Sigmoid colon (tissue), 7 donors: ENCODE data around the gene SEMA4C. TPM values are rescaled to one million over a fixed set of nuclear protein-coding genes. Genes with fewer than 3 reads are reported as not detected.

ENCODE experiments used
- DNase-seq: peaks from one replicate; pipeline ENCODE4 v3.0.0-alpha.2; 2019
- H3K27ac ChIP-seq, 4 donors: fragments of 200-600 bp; sonication (generic); one replicate each; pipeline ENCODE4 v1.5.1; 2016 to 2019; ENCODE audit warnings: mild to moderate bottlenecking in 1 of 4
- H3K27me3 ChIP-seq, 3 donors: fragments of 200-600 bp; sonication (generic); one replicate each; pipeline ENCODE4 v1.5.1; 2019; ENCODE audit warnings: mild to moderate bottlenecking in 1 of 3
- H3K36me3 ChIP-seq, 4 donors: fragments of 200-600 bp; sonication (generic); one replicate each; pipeline ENCODE4 v1.5.1; 2016 to 2019
- H3K4me1 ChIP-seq, 4 donors: fragments of 200-600 bp; sonication (generic); one replicate each; pipeline ENCODE4 v1.5.1; 2017 to 2019
- H3K4me3 ChIP-seq, 4 donors: fragments of 200-600 bp; sonication (generic); one replicate each; pipeline ENCODE4 v1.5.1; 2017 to 2019; ENCODE audit warnings: mild to moderate bottlenecking in 2 of 4, moderate library complexity in 1 of 4
- H3K9me3 ChIP-seq, 4 donors: fragments of 200-600 bp in 3 of 4; sonication (generic) in 3 of 4; one replicate each; pipeline versions ENCODE4 v1.5.1 to v1.6.1; 2013 to 2019
- CTCF ChIP-seq, 4 experiments: fragments of 450-650 bp in 3 of 4; fragments of 200-600 bp in 1 of 4; IDR thresholded peaks; one replicate each; pipeline ENCODE4 v1.5.1; 2016 to 2019; ENCODE audit warnings: antibody characterized with exemption in 4 of 4, mild to moderate bottlenecking in 3 of 4, moderate library complexity in 2 of 4
- EP300 ChIP-seq, 4 donors: sonication (generic); formaldehyde crosslinking; IDR thresholded peaks; one replicate each; pipeline ENCODE4 v1.6.1; 2017; ENCODE audit warnings: antibody characterized with exemption in 4 of 4
- POLR2A ChIP-seq, 2 donors: fragments of 450-650 bp; IDR thresholded peaks; one replicate each; pipeline ENCODE4 v1.6.1; 2016; ENCODE audit warnings: antibody characterized with exemption in 2 of 2, mild to moderate bottlenecking in 2 of 2, moderate library complexity in 2 of 2
- POLR2AphosphoS5 ChIP-seq, 4 donors: sonication (generic); formaldehyde crosslinking; IDR thresholded peaks; one replicate each; pipeline ENCODE4 v1.6.1; 2017; ENCODE audit warnings: antibody characterized with exemption in 4 of 4
- WGBS, 2 donors: extraction: QIAGEN DNeasy Blood & Tissue Kit; methylation state at CpG; one replicate each; pipeline ENCODE4 v1.1.7; 2013; 5-methylcytosine and 5-hydroxymethylcytosine counted together
- intact Hi-C: fragments of 100-400 bp; cut with DNase I; formaldehyde crosslinking; loops from one replicate; pipeline ENCODE4 v1.15.1; 2023
- polyA plus RNA-seq, 3 donors: library from polyadenylated mRNA; stranded (reverse); fragments of 200-250 nt; gene quantifications; one replicate each; pipeline ENCODE4 v1.2.3, GENCODE V29; 2013
- total RNA-seq, 4 donors: library from RNA; depleted of rRNA; stranded (reverse); fragments of >200 nt; gene quantifications; one replicate each; pipeline ENCODE4 v1.1.0, GENCODE V29; 2016
- donor health status: healthy with polysubstance abuse.
- donor health status: Bipolar disorder and iron deficiency.
- donor health status: healthy.

The SEMA4C gene
- total and polyA plus RNA-seq, 7 donors: 3.6 to 90.1 (median 57.1) TPM

- 87 to 93% methylated on average over 8 of the region's 8 CpGs for WGBS, 2 donors
- TF ChIP-seq POLR2AphosphoS5 (IDR thresholded peaks at IDR 0.05) (no peak), CTCF (IDR thresholded peaks at IDR 0.05) (no peak), POLR2A (IDR thresholded peaks at IDR 0.05) (no peak), EP300 (IDR thresholded peaks at IDR 0.05) (no peak)
- intact Hi-C loops: no loop called here
- no peak for DNase-seq
- Histone ChIP-seq H3K27me3 (no peaks in the 10 kb centered on the region), H3K36me3 (no peaks in the 10 kb centered on the region), H3K4me1 (peaks cover 0 to 32% (median 23%) of the 10 kb centered on the region in 4 donors), H3K4me3 (no peak overlapping the region), H3K9me3 (no peaks in the 10 kb centered on the region), H3K27ac (no peak overlapping the region)
These were observed 13.0 kb upstream of the SEMA4C start for GRCh38 chr2:96882906-96883305.

DNA sequence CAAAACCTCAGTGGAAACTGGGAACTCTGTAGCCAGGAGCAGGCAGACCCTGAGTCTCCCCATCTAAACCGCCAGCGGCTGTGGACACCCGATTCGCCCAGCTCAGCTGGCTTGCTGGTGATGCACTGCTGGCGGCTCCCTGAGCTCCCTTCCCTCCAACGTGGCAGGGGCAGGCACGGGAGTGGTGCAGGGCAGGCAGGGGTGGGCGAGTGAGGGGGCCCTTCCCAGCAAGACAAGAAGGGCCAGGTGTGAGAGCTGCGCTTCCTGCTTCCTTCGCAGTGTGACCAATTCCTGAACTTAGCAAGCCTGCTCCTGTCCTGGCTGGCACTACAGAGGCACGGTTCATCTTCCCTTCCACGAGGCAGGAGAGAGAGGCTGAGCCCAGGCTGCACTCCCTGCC lies 12.3 kb upstream of the SEMA4C start:
- H3K9me3 ChIP-seq: no peaks in the 10 kb centered on the region
- H3K4me3 ChIP-seq: no peak overlapping the region
- peaks cover 0 to 26% (median 16%) of the 10 kb centered on the region in 4 donors for H3K4me1 ChIP-seq
- no peaks in the 10 kb centered on the region for H3K36me3 ChIP-seq
- H3K27me3 ChIP-seq: no peaks in the 10 kb centered on the region
- no peak for TF ChIP-seq POLR2AphosphoS5 (IDR thresholded peaks at IDR 0.05)
- TF ChIP-seq CTCF (IDR thresholded peaks at IDR 0.05): no peak
- no peak for TF ChIP-seq EP300 (IDR thresholded peaks at IDR 0.05)
- no peak for TF ChIP-seq POLR2A (IDR thresholded peaks at IDR 0.05)
- intact Hi-C loops: no loop called here
- H3K27ac ChIP-seq: no peak overlapping the region
- DNase-seq: no peak
- 76 to 84% methylated on average over 12 of the region's 12 CpGs for WGBS, 2 donors

DNA sequence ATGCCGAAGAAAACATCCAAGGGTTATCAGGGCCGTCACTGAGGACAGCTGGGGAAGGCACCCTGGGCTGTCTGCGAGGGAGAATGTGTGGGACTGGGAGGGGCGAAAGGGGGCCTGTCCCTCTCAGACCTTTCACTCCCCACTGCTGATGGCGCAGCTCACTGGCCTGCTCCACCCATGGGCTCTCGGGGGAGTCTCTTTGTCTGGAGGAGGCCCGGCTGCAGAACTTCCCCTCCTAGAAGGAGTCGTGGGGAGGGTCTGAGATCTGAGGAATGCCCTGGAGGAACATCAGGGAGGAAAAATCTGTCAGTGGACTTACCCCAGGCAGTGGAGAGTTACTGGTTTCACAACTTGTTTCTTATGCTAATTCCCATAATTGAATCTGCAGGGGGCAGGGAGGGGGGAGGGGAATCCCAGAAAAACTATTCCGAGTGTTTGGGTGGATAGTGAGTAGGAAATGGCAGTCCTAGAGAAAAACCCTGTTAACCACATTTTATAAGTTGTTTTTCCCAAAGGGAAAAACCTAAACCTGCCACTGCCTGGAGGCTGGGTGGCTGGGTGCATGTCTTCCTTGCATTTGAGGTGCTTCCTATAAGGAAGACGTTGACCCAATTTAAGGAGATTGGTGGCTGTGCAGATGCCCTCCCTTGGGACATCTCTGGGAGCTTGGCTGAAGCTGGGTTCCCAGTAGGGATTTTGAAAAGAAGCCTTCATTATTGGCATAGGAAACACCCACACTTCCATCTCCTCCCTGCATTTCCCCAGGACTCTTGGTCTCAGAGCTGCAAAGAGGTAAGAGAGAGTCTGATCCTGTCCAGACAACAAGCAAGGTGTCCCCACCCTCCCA lies 11.7 kb upstream of the SEMA4C start:
- no peaks in the 10 kb centered on the region for H3K27me3 ChIP-seq
- no peaks in the 10 kb centered on the region for H3K36me3 ChIP-seq
- intact Hi-C loops: no loop called here
- TF ChIP-seq CTCF (IDR thresholded peaks at IDR 0.05) (no peak), POLR2AphosphoS5 (IDR thresholded peaks at IDR 0.05) (no peak), EP300 (IDR thresholded peaks at IDR 0.05) (no peak), POLR2A (IDR thresholded peaks at IDR 0.05) (no peak)
- H3K27ac ChIP-seq: no peak overlapping the region
- H3K9me3 ChIP-seq: no peaks in the 10 kb centered on the region
- WGBS, 2 donors: 74 to 80% methylated on average over 10 of the region's 10 CpGs
- no peak for DNase-seq
- H3K4me3 ChIP-seq: no peak overlapping the region
- peaks cover 0 to 19% (median 10%) of the 10 kb centered on the region in 4 donors for H3K4me1 ChIP-seq

GRCh38 chr2:96880891-96881273 lies 11.0 kb upstream of the SEMA4C start:
- no peaks in the 10 kb centered on the region for H3K27me3 ChIP-seq
- WGBS, 2 donors: 75 to 85% methylated on average over 6 of the region's 6 CpGs
- no peak overlapping the region for H3K27ac ChIP-seq
- H3K36me3 ChIP-seq: no peaks in the 10 kb centered on the region
- no peak for TF ChIP-seq EP300 (IDR thresholded peaks at IDR 0.05)
- no peak for TF ChIP-seq POLR2AphosphoS5 (IDR thresholded peaks at IDR 0.05)
- TF ChIP-seq POLR2A (IDR thresholded peaks at IDR 0.05): no peak
- TF ChIP-seq CTCF (IDR thresholded peaks at IDR 0.05): no peak
- DNase-seq: no peak
- no peak overlapping the region for H3K4me3 ChIP-seq
- intact Hi-C loops: no loop called here
- no peaks in the 10 kb centered on the region for H3K9me3 ChIP-seq
- peaks cover 0 to 12% (median 3%) of the 10 kb centered on the region in 4 donors for H3K4me1 ChIP-seq
